Measurements from ENCODE around the gene HTATIP2. TPM values are rescaled to one million over a fixed set of nuclear protein-coding genes. Genes with fewer than 3 reads are reported as not detected.

Gene HTATIP2
- total RNA-seq, 1 donor from 2014 or later: 90.6 TPM

Other genes starting within 250 kb of the HTATIP2 start
- gene DBX1, start 203.2 kb upstream of the HTATIP2 start, total RNA-seq: not detected
- gene PRMT3, start 24.0 kb downstream of the HTATIP2 start, total RNA-seq: 9.8 TPM
- gene SLC6A5, start 235.9 kb downstream of the HTATIP2 start, total RNA-seq: not detected